ENCODE data around the gene PDLIM1.
"Not testable (repeated sequence)": the region's sequence is repeated elsewhere in the genome, so short reads cannot be mapped to it uniquely, and the experiment has no call there.

Gene PDLIM1

DNA sequence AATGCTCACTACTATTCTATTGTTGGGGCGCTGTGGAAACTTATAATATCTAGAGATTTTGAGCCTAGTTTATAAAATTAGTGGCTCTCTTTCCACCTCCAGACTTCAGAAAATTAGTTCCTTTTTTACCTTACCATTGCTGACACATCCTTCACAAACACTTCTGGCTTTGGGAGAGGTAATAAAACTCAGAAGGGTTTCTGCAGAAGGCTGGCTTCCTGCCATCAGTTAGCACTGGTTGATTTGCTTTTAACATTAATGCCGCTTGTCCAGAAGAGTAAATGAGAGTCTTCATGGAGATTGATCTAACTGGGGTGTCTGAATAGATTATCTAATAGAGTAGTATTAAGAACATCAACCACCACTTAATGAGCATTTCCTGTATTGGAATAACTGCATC, 76.4 kb downstream of the PDLIM1 start:
- DNase-seq (ENCODE audit: low spot score), result no peak
- no peak overlapping the region for H3K4me3 ChIP-seq
- H3K27ac ChIP-seq, result no peak overlapping the region
- TF ChIP-seq, protein P1, sequence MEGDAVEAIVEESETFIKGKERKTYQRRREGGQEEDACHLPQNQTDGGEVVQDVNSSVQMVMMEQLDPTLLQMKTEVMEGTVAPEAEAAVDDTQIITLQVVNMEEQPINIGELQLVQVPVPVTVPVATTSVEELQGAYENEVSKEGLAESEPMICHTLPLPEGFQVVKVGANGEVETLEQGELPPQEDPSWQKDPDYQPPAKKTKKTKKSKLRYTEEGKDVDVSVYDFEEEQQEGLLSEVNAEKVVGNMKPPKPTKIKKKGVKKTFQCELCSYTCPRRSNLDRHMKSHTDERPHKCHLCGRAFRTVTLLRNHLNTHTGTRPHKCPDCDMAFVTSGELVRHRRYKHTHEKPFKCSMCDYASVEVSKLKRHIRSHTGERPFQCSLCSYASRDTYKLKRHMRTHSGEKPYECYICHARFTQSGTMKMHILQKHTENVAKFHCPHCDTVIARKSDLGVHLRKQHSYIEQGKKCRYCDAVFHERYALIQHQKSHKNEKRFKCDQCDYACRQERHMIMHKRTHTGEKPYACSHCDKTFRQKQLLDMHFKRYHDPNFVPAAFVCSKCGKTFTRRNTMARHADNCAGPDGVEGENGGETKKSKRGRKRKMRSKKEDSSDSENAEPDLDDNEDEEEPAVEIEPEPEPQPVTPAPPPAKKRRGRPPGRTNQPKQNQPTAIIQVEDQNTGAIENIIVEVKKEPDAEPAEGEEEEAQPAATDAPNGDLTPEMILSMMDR (IDR thresholded peaks at IDR 0.05), result no peak

DNA sequence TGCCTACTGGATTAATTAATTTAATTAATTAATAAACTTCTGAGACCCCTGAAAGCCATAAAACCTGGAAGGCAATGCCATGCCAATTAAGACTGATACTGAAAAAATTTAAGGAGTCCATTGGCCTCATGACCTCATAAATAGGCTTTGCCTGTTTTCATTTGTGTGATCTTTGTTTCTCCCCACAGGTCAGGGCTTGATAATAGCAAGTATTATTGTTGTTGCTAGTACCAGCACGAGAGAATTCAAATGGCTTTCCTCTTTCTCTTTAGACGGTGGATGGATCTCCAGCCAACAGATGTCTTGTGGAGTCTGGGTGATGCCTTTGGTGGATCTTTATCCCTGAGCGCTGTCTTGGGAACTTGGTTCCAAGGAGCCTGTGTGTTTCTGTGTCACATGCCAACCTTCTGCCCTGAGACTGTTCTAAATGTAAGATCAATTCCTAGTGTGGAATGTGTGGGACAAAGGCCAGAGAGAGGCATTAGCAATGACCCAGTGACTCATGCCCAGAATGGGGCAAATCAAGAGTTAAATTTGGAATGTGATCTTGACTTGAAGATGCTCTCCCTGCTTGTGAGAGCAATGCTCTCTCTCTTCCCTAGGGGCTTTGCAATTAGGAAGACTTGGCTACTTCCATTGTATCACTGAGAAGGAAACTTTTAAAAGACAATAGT, 79.1 kb downstream of the PDLIM1 start:
- Histone ChIP-seq H3K4me3 (no peak overlapping the region), H3K27ac (no peak overlapping the region)
- TF ChIP-seq, protein P1 (IDR thresholded peaks at IDR 0.05), result no peak
- DNase-seq (ENCODE audit: low spot score), result no peak

DNA sequence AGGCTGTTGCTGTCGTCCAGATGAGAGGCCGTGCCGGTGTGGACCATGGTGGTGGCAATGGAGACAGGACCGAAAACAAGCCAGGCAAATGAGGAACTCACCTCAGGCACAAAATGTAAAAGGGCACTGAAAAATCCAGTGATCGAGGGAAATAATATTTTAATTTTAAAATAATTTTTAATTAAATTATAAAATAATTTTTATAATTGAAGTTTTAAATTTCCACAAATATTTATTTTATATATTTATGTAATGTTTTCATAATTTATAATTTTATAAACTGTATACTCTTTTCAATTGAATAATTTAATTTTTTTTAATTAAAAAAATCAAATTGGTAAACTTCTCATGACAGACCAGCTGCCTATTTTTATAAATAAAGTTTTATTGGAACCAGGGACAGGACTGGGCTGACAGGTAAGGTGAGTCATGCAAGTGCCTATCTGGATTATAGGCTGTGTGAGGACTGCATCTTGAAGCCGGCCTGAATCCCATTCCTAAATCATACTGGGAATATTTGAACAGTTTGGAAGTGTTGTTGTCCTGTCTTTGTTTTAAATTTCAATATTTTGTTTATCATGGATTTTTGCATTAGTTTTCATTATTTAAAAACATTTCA, 81.2 kb downstream of the PDLIM1 start:
- TF ChIP-seq, protein P1 (IDR thresholded peaks at IDR 0.05), result no peak
- no peak for DNase-seq (ENCODE audit: low spot score)
- H3K27ac ChIP-seq, result no peak overlapping the region
- no peak overlapping the region for H3K4me3 ChIP-seq

DNA sequence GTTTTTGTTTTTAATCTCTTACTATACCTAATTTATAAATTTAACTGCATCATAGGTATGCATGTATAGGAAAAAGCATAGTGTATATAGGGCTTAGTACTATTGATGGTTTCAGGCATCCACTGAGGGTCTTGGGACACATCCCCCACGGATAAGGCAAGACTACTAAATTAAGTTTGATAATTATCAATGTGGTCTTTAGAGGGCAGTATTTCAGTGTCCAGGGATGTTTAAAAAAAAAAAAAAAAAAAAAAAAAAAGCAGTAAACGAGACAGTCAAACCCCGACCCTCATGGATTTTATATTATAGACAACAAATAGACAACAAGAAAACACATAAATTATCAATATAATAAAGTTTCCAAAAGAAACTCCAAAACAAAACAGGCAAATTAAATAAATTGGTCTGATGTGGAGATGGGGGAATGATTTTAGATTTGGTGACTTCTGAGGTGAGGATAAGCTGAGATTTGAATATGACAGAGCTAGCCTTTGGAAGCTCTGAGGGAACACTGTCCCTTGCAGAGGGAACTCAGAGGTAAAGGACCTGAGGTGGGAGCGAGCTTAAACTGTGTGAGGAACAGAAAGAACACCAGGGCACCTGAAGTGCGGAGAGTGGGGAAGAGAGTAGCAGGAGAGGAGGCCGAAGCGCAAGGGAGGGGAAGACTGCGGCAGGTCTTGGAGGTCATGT, 82.0 kb downstream of the PDLIM1 start:
- no peak overlapping the region for H3K27ac ChIP-seq

DNA sequence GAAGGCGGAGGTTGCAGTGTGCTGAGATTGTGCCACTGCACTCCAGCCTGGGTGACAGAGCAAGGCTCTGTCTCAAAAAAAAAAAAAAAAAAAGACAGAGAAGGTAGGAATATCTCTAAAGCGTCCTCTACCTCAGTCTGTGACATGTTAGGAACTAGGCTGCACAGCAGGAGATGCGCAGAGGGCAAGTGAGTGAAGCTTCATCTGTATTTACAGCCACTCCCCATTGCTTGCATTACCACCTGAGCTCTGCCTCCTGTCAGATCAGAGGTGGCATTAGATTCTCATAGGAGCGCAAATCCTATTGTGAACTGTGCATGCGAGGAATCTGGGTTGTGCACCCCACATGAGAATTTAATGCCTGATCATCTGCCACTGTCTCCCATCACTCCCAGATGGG, 87.9 kb downstream of the PDLIM1 start:
- not testable (repeated sequence) for H3K27ac ChIP-seq; H3K4me3 ChIP-seq; DNase-seq (ENCODE audit: low spot score)

More for the DNA sequence above, 82.0 kb downstream of the PDLIM1 start:
- TF ChIP-seq, protein P1 (IDR thresholded peaks at IDR 0.05), result no peak
- no peak for DNase-seq (ENCODE audit: low spot score)
- no peak overlapping the region for H3K4me3 ChIP-seq

DNA sequence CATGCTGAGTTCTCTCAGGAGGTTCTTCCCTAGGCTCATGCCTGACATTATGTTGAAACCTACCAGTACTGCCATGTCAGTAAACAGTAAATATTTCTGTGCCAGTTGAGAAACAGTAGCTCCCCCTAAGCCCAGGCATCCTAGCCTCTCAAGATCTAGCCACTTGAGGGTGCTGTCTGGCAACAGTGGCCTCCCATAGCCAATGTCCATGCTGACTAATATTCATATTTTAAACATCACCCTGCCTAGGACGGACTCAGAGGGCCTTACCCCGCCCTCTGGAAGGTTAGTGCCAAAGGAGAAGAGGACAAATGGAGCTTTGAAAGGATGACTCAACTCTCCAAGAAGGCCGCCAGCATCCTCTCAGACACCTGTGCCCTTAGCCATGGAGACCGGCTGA, 89.1 kb downstream of the PDLIM1 start:
- DNase-seq (ENCODE audit: low spot score), result no peak
- TF ChIP-seq, protein P1 (IDR thresholded peaks at IDR 0.05), result no peak
- Histone ChIP-seq H3K27ac (no peak overlapping the region), H3K4me3 (no peak overlapping the region)

DNA sequence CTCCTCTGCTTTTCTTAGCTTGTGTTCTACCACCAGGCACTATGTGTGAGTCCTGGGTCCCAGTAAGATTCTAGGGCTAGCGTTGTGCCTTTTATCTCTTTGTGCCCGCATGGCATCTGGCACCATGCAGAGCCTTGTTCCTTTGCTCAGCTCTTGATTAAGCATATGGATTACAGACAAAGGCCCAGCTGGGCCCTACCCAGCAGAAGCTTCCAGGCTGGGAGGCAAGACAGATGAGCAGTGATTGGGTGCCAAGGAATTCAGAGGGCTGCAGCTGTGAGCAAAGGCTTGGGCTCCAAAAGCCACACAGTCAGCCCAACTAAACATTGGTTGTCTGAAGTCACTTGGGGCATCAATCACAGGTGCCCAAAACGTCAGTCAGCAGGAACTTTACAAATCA, 94.8 kb downstream of the PDLIM1 start:
- DNase-seq (ENCODE audit: low spot score), result no peak
- TF ChIP-seq, protein P1 (IDR thresholded peaks at IDR 0.05), result no peak
- no peak overlapping the region for H3K27ac ChIP-seq

More for the DNA sequence above, 94.8 kb downstream of the PDLIM1 start:
- H3K4me3 ChIP-seq, result no peak overlapping the region
